H9 (cell line): ENCODE data around the gene MTX1. TPM values are rescaled to one million over a fixed set of nuclear protein-coding genes. Genes with fewer than 3 reads are reported as not detected.

Experiments used
- DNase-seq: peaks from one replicate; pipeline ENCODE4 v3.0.0-alpha.2; 2017
- H2AFZ ChIP-seq: one replicate; pipeline ENCODE4 v1.6.1; 2013; ENCODE audit warnings: mild to moderate bottlenecking, low read length, control low read depth, moderate library complexity
- H2AK5ac ChIP-seq: 2 replicates; pipeline ENCODE4 v1.6.1; 2013; ENCODE audit warnings: low read length, control low read depth, mixed read lengths; ENCODE audit not compliant: insufficient read length
- H2BK120ac ChIP-seq: one replicate; pipeline ENCODE4 v1.6.1; 2013; ENCODE audit warnings: low read depth, mild to moderate bottlenecking, low read length, control low read depth, inconsistent platforms; ENCODE audit not compliant: poor library complexity, severe bottlenecking
- H2BK12ac ChIP-seq: 2 replicates; pipeline ENCODE4 v1.6.1; 2013; ENCODE audit warnings: low read length, control low read depth, mixed read lengths, low read depth; ENCODE audit not compliant: insufficient read length
- H2BK15ac ChIP-seq: 2 replicates; pipeline ENCODE4 v1.6.1; 2013; ENCODE audit warnings: low read depth, low read length, control low read depth
- H2BK20ac ChIP-seq: one replicate; pipeline ENCODE4 v1.6.1; 2013; ENCODE audit warnings: low read depth, mild to moderate bottlenecking, low read length, control low read depth, inconsistent platforms; ENCODE audit not compliant: poor library complexity, severe bottlenecking
- H2BK5ac ChIP-seq: 2 replicates; pipeline ENCODE4 v1.6.1; 2013; ENCODE audit warnings: low read length, control low read depth, mixed read lengths; ENCODE audit not compliant: insufficient read length
- H3K14ac ChIP-seq: 2 replicates; pipeline ENCODE4 v1.6.1; 2013; ENCODE audit warnings: low read length, control low read depth; ENCODE audit not compliant: insufficient read depth
- H3K18ac ChIP-seq: 2 replicates; pipeline ENCODE4 v1.6.1; 2013; ENCODE audit warnings: low read depth, mild to moderate bottlenecking, mixed read lengths, low read length, control low read depth; ENCODE audit not compliant: insufficient read length
- H3K23ac ChIP-seq: 2 replicates; pipeline ENCODE4 v1.6.1; 2013; ENCODE audit warnings: low read length, control low read depth, mixed read lengths, low read depth; ENCODE audit not compliant: insufficient read length
- H3K23me2 ChIP-seq: 2 replicates; pipeline ENCODE4 v1.6.1; 2013; ENCODE audit warnings: low read depth, mild to moderate bottlenecking, mixed read lengths, low read length, control low read depth; ENCODE audit not compliant: insufficient read length, poor library complexity, severe bottlenecking
- H3K27ac ChIP-seq: 2 replicates; pipeline ENCODE4 v1.5.1; 2013; ENCODE audit warnings: low read length, control low read depth, mixed read lengths, low read depth; ENCODE audit not compliant: insufficient read length
- H3K27me3 ChIP-seq: 2 replicates; pipeline ENCODE4 v1.6.1; 2013; ENCODE audit warnings: low read length, control low read depth, inconsistent platforms; ENCODE audit not compliant: insufficient read depth
- H3K4ac ChIP-seq: 2 replicates; pipeline ENCODE4 v1.6.1; 2013; ENCODE audit warnings: low read depth, mild to moderate bottlenecking, control low read depth, inconsistent platforms, low read length, moderate library complexity
- H3K4me1 ChIP-seq: 2 replicates; pipeline ENCODE4 v1.6.1; 2013; ENCODE audit warnings: low read length, control low read depth, inconsistent platforms; ENCODE audit not compliant: insufficient read depth
- H3K4me2 ChIP-seq: 2 replicates; pipeline ENCODE4 v1.6.1; 2013; ENCODE audit warnings: low read length, control low read depth, mixed read lengths; ENCODE audit not compliant: insufficient read length, insufficient read depth
- H3K56ac ChIP-seq: 2 replicates; pipeline ENCODE4 v1.6.1; 2013; ENCODE audit warnings: low read depth, mild to moderate bottlenecking, mixed read lengths, low read length, control low read depth; ENCODE audit not compliant: insufficient read length
- H3K79me1 ChIP-seq: 2 replicates; pipeline ENCODE4 v1.6.1; 2013; ENCODE audit warnings: low read depth, mild to moderate bottlenecking, moderate library complexity, low read length, control low read depth, inconsistent platforms; ENCODE audit not compliant: insufficient read depth, poor library complexity, severe bottlenecking
- H3K79me2 ChIP-seq: 2 replicates; pipeline ENCODE4 v1.6.1; 2013; ENCODE audit warnings: low read length, control low read depth, inconsistent platforms; ENCODE audit not compliant: insufficient read depth
- H3K9ac ChIP-seq: 2 replicates; pipeline ENCODE4 v1.6.1; 2013; ENCODE audit warnings: low read length, control low read depth, mixed read lengths; ENCODE audit not compliant: insufficient read length; ENCODE audit errors: extremely low read depth
- H3K9me3 ChIP-seq: one replicate; pipeline ENCODE4 v1.6.1; 2013; ENCODE audit warnings: low read depth, low read length, inconsistent platforms; ENCODE audit not compliant: control insufficient read depth
- H3T11ph ChIP-seq: one replicate; pipeline ENCODE4 v1.6.1; 2013; ENCODE audit warnings: mild to moderate bottlenecking, low read length, control low read depth, inconsistent platforms
- H4K20me1 ChIP-seq: one replicate; pipeline ENCODE4 v1.6.1; 2013; ENCODE audit not compliant: control insufficient read depth, insufficient read length, insufficient read depth
- H4K5ac ChIP-seq: 2 replicates; pipeline ENCODE4 v1.6.1; 2013; ENCODE audit warnings: low read depth, mild to moderate bottlenecking, mixed read lengths, low read length, control low read depth; ENCODE audit not compliant: insufficient read length
- H4K8ac ChIP-seq: replicated peaks from 2 replicates; pipeline ENCODE4 v1.6.1; 2013; ENCODE audit warnings: low read length, control low read depth, mixed read lengths, low read depth; ENCODE audit not compliant: insufficient read length
- H4K91ac ChIP-seq: 2 replicates; pipeline ENCODE4 v1.6.1; 2013; ENCODE audit warnings: low read depth, mild to moderate bottlenecking, moderate library complexity, mixed read lengths, low read length, control low read depth; ENCODE audit not compliant: insufficient read length
- H3K27ac Mint-ChIP-seq, 3 experiments: 2 replicates in 2 of 3; 3 replicates in 1 of 3; pipeline ENCODE4 v1.8.0; 2020 to 2021; ENCODE audit warnings: mixed read lengths in 3 of 3, mild to moderate bottlenecking in 1 of 3, moderate library complexity in 1 of 3
- H3K27me3 Mint-ChIP-seq: 2 replicates; pipeline ENCODE4 v1.8.0; 2021; ENCODE audit warnings: low read depth, mild to moderate bottlenecking, moderate library complexity, mixed read lengths
- H3K36me3 Mint-ChIP-seq, 3 experiments: 2 replicates in 2 of 3; 3 replicates in 1 of 3; pipeline ENCODE4 v1.8.0; 2020 to 2021; ENCODE audit warnings: low read depth in 3 of 3, mixed read lengths in 3 of 3; ENCODE audit not compliant: insufficient read depth in 1 of 3
- H3K4me1 Mint-ChIP-seq, 2 experiments: 2 replicates each; pipeline ENCODE4 v1.8.0; 2020; ENCODE audit warnings: mixed read lengths in 2 of 2
- H3K4me3 Mint-ChIP-seq, 2 experiments: 2 replicates in 1 of 2; 3 replicates in 1 of 2; pipeline ENCODE4 v1.8.0; 2020 to 2021; ENCODE audit warnings: mild to moderate bottlenecking in 2 of 2, mixed read lengths in 2 of 2, moderate library complexity in 1 of 2
- H3K9me3 Mint-ChIP-seq, 2 experiments: 2 replicates in 1 of 2; 3 replicates in 1 of 2; pipeline ENCODE4 v1.8.0; 2020; ENCODE audit warnings: mild to moderate bottlenecking in 2 of 2, mixed read lengths in 2 of 2, moderate library complexity in 1 of 2
- WGBS: extraction: QIAGEN DNeasy Blood & Tissue Kit; methylation state at CpG from one replicate; pipeline ENCODE4 v1.1.7; 2013; ENCODE audit warnings: missing lambda C conversion rate, low lambda C conversion rate, mixed read lengths; ENCODE audit not compliant: insufficient read length; ENCODE audit errors: extremely low coverage; 5-methylcytosine and 5-hydroxymethylcytosine counted together
- total RNA-seq: library from RNA; stranded (reverse); gene quantifications from 2 replicates; pipeline ENCODE4 v1.2.1, GENCODE V29; 2021
- TF ChIP-seq, protein P1 (sequence below): fragments of 200-600 bp; sonication (generic); conservative IDR thresholded peaks from 3 replicates; pipeline ENCODE4 v1.8.0; 2021; ENCODE audit warnings: antibody characterized with exemption, mild to moderate bottlenecking

The MTX1 gene
- total RNA-seq, 1 experiment from 2014 or later: 45.0 TPM

DNA sequence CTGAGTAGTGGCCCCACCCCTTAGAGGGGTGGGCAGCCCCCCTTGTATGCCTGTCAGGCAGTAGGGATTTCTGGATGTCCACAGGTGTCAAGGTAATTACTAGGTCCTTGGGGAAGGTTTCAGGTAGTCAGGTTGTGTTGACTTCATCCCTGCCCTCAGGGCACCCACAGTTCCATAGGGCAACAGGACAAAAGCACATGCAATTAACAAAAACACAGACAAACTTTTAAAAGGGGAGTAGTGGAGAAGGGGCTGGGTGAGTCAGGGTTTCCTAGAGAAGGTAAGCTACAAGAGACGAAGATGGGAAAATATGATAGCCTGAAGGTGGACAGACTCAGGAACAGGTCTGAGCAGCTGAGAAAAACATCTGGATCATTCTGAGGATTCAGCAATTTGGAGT, 49.5 kb upstream of the MTX1 start:
- H3K14ac ChIP-seq: no peak overlapping the region
- Mint-ChIP-seq H3K9me3 (peaks cover 0 to 4% of the 10 kb centered on the region in 2 experiments; a peak in 2 of 5 replicates), H3K4me1 (no peaks in the 10 kb centered on the region), H3K27ac (no peak overlapping the region), H3K36me3 (no peaks in the 10 kb centered on the region), H3K27me3 (peaks cover 30% of the 10 kb centered on the region), H3K4me3 (no peak overlapping the region)
- H3K23me2 ChIP-seq: no peaks in the 10 kb centered on the region
- no peak overlapping the region for H4K5ac ChIP-seq
- H2BK20ac ChIP-seq: no peak overlapping the region
- no peak overlapping the region for H3K4ac ChIP-seq
- H4K8ac ChIP-seq: no peak overlapping the region
- H3K56ac ChIP-seq: no peak overlapping the region
- no peaks in the 10 kb centered on the region for H3K4me1 ChIP-seq
- no peak overlapping the region for H3K27ac ChIP-seq
- H3K23ac ChIP-seq: no peak overlapping the region
- H3K9ac ChIP-seq: no peak overlapping the region
- H3K27me3 ChIP-seq: no peaks in the 10 kb centered on the region
- H2BK120ac ChIP-seq: no peak overlapping the region
- H2AFZ ChIP-seq: no peak overlapping the region
- H2BK5ac ChIP-seq: no peak overlapping the region
- no peaks in the 10 kb centered on the region for H3K9me3 ChIP-seq
- no peak overlapping the region for H3K18ac ChIP-seq
- no peak overlapping the region for H2BK15ac ChIP-seq
- no peak overlapping the region for H3K4me2 ChIP-seq
- H3K79me1 ChIP-seq: no peaks in the 10 kb centered on the region
- no peak overlapping the region for H3T11ph ChIP-seq
- TF ChIP-seq, protein P1, sequence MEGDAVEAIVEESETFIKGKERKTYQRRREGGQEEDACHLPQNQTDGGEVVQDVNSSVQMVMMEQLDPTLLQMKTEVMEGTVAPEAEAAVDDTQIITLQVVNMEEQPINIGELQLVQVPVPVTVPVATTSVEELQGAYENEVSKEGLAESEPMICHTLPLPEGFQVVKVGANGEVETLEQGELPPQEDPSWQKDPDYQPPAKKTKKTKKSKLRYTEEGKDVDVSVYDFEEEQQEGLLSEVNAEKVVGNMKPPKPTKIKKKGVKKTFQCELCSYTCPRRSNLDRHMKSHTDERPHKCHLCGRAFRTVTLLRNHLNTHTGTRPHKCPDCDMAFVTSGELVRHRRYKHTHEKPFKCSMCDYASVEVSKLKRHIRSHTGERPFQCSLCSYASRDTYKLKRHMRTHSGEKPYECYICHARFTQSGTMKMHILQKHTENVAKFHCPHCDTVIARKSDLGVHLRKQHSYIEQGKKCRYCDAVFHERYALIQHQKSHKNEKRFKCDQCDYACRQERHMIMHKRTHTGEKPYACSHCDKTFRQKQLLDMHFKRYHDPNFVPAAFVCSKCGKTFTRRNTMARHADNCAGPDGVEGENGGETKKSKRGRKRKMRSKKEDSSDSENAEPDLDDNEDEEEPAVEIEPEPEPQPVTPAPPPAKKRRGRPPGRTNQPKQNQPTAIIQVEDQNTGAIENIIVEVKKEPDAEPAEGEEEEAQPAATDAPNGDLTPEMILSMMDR: no peak
- WGBS: no CpG with 5 or more reads among the region's 1 CpG
- no peak overlapping the region for H4K91ac ChIP-seq
- H2AK5ac ChIP-seq: no peak overlapping the region
- no peaks in the 10 kb centered on the region for H3K79me2 ChIP-seq
- DNase-seq: no peak
- H4K20me1 ChIP-seq: no peaks in the 10 kb centered on the region
- no peak overlapping the region for H2BK12ac ChIP-seq
